ENCODE data around the gene RAP2A.

Gene RAP2A

GRCh38 chr13:97388373-97388772 is 45.6 kb upstream of the RAP2A start:
- TF ChIP-seq CTCF (conservative IDR thresholded peaks at IDR 0.05), result no peak
- H3K27ac ChIP-seq, result no peak overlapping the region

- no peak overlapping the region for H3K27ac ChIP-seq
- no peak for TF ChIP-seq CTCF (conservative IDR thresholded peaks at IDR 0.05)
These were observed 42.9 kb upstream of the RAP2A start for GRCh38 chr13:97390941-97391600.

- no peak overlapping the region for H3K27ac ChIP-seq
- TF ChIP-seq CTCF (conservative IDR thresholded peaks at IDR 0.05), result no peak
These were observed 41.9 kb upstream of the RAP2A start for GRCh38 chr13:97392020-97392419.

GRCh38 chr13:97394542-97394941 is 39.4 kb upstream of the RAP2A start:
- TF ChIP-seq CTCF (conservative IDR thresholded peaks at IDR 0.05), result no peak
- H3K27ac ChIP-seq, result no peak overlapping the region

GRCh38 chr13:97395447-97396136 is 38.4 kb upstream of the RAP2A start:
- no peak overlapping the region for H3K27ac ChIP-seq
- TF ChIP-seq CTCF (conservative IDR thresholded peaks at IDR 0.05), result no peak

- TF ChIP-seq CTCF (conservative IDR thresholded peaks at IDR 0.05), result no peak
- no peak overlapping the region for H3K27ac ChIP-seq
These were observed 36.7 kb upstream of the RAP2A start for GRCh38 chr13:97397267-97397666.

GRCh38 chr13:97401421-97401820 is 32.5 kb upstream of the RAP2A start:
- no peak overlapping the region for H3K27ac ChIP-seq
- no peak for TF ChIP-seq CTCF (conservative IDR thresholded peaks at IDR 0.05)
